A549 (cell line): ENCODE results near the gene TMEM8B. TPM values are rescaled to one million over a fixed set of nuclear protein-coding genes. Genes with fewer than 3 reads are reported as not detected.

Experiments
- ATAC-seq, 2 experiments: fragments of 200-7000 bp in 1 of 2; fragments of >200 bp in 1 of 2; cut with Nextera tagmentation in 1 of 2; cut with Tn5 transposase in 1 of 2; 3 replicates each; pipeline versions ENCODE4 v1.8.0 to v1.9.1; 2018 to 2020; ENCODE audit warnings: mild to moderate bottlenecking in 1 of 2, moderate library complexity in 1 of 2
- CTCF ChIA-PET: fragments of 300-600 bp; sonication (Branson Sonifier 250); formaldehyde crosslinking; extraction: SDS; loops from one replicate; lab custom pipeline; 2021; ENCODE audit warnings: antibody characterized with exemption, inconsistent platforms; lab: Yijun Ruan, JAX
- POLR2A ChIA-PET: fragments of 350-600 bp; formaldehyde crosslinking; extraction: SDS; loops from one replicate; lab custom pipeline; 2021; ENCODE audit warnings: antibody characterized with exemption, inconsistent platforms; lab: Yijun Ruan, JAX
- DNase-seq, 2 experiments: peaks; one replicate each; pipeline versions ENCODE4 v3.0.0 to v3.0.0-alpha.2; 2011 to 2016; ENCODE audit warnings: low read depth in 1 of 2, low spot score in 1 of 2
- FAIRE-seq: peaks from 2 replicates; lab custom pipeline; 2011; peaks lifted over from hg19 to GRCh38; lab: Jason Lieb, UNC
- H3K27ac ChIP-seq, 2 experiments: fragments of >200 bp; sonication (Bioruptor Twin); formaldehyde crosslinking; 3 replicates each; pipeline ENCODE4 v1.5.1; 2016 to 2017
- H3K4me1 ChIP-seq: fragments of >200 bp; sonication (Bioruptor Twin); formaldehyde crosslinking; 3 replicates; pipeline ENCODE4 v1.6.1; 2016
- H3K4me2 ChIP-seq: fragments of >200 bp; sonication (Bioruptor Twin); formaldehyde crosslinking; 3 replicates; pipeline ENCODE4 v1.6.1; 2016
- H3K4me3 ChIP-seq: fragments of >200 bp; sonication (Bioruptor Twin); formaldehyde crosslinking; 3 replicates; pipeline ENCODE4 v1.5.1; 2016
- H3K9me3 ChIP-seq: fragments of >200 bp; sonication (Bioruptor Twin); formaldehyde crosslinking; 3 replicates; pipeline ENCODE4 v1.6.1; 2016
- ATOH8 ChIP-seq: fragments of 250-450 bp; sonication (Bioruptor Pico); IDR thresholded peaks from 2 replicates; pipeline ENCODE4 v1.5.0; 2020; ENCODE audit warnings: low read depth, mild to moderate bottlenecking, moderate library complexity
- BCL3 ChIP-seq: fragments of >200 bp; sonication (Bioruptor Twin); formaldehyde crosslinking; IDR thresholded peaks from 3 replicates; pipeline ENCODE4 v1.6.1; 2016
- CBX8 ChIP-seq: fragments of 200-600 bp; sonication (generic); IDR thresholded peaks from 2 replicates; pipeline ENCODE4 v1.6.1; 2016
- CEBPB ChIP-seq, 2 experiments: fragments of >200 bp in 1 of 2; sonication (Bioruptor Twin) in 1 of 2; formaldehyde crosslinking in 1 of 2; IDR thresholded peaks; 2 replicates each; pipeline ENCODE4 v1.6.1; 2012 to 2016
- CHD4 ChIP-seq: fragments of 200-600 bp; sonication (generic); IDR thresholded peaks from 2 replicates; pipeline ENCODE4 v1.6.1; 2016; ENCODE audit warnings: antibody characterized with exemption, mild to moderate bottlenecking, borderline replicate concordance
- E2F6 ChIP-seq: IDR thresholded peaks from 2 replicates; pipeline ENCODE4 v1.6.1; 2012; ENCODE audit warnings: low read depth, borderline replicate concordance
- EHF ChIP-seq: fragments of 250-450 bp; sonication (Bioruptor Pico); IDR thresholded peaks from 2 replicates; pipeline ENCODE4 v1.5.0; 2020; ENCODE audit warnings: mild to moderate bottlenecking
- EP300 ChIP-seq, 2 experiments: fragments of >200 bp; sonication (Bioruptor Twin); formaldehyde crosslinking; IDR thresholded peaks; 2 replicates in 1 of 2; 3 replicates in 1 of 2; pipeline ENCODE4 v1.6.1; 2016 to 2017
- FOSL2 ChIP-seq, 2 experiments: fragments of 450-650 bp in 1 of 2; fragments of >200 bp in 1 of 2; sonication (Bioruptor Twin) in 1 of 2; formaldehyde crosslinking; IDR thresholded peaks; 2 replicates each; pipeline versions ENCODE4 v1.5.0 to v1.6.1; 2016 to 2020; ENCODE audit warnings: mild to moderate bottlenecking in 1 of 2, moderate library complexity in 1 of 2
- FOXS1 ChIP-seq: fragments of 250-450 bp; sonication (Bioruptor Pico); IDR thresholded peaks from 2 replicates; pipeline ENCODE4 v1.5.0; 2020; ENCODE audit warnings: mild to moderate bottlenecking, moderate library complexity
- GATA3 ChIP-seq: IDR thresholded peaks from 2 replicates; pipeline ENCODE4 v1.6.1; 2012; ENCODE audit warnings: borderline replicate concordance
- HEYL ChIP-seq: fragments of 250-450 bp; sonication (Bioruptor Pico); IDR thresholded peaks from 2 replicates; pipeline ENCODE4 v1.8.0; 2021; ENCODE audit warnings: mild to moderate bottlenecking, moderate library complexity
- HOXA7 ChIP-seq: fragments of 250-450 bp; sonication (Bioruptor Pico); IDR thresholded peaks from 2 replicates; pipeline ENCODE4 v1.5.0; 2020; ENCODE audit warnings: mild to moderate bottlenecking, moderate library complexity
- HOXB13 ChIP-seq: fragments of 250-450 bp; sonication (Bioruptor Pico); IDR thresholded peaks from 2 replicates; pipeline ENCODE4 v1.5.0; 2020; ENCODE audit warnings: low read depth, mild to moderate bottlenecking, moderate library complexity
- JUN ChIP-seq, 2 experiments: fragments of >200 bp; sonication (Bioruptor Twin); formaldehyde crosslinking; IDR thresholded peaks; 2 replicates in 1 of 2; 3 replicates in 1 of 2; pipeline ENCODE4 v1.6.1; 2016 to 2017
- JUNB ChIP-seq: fragments of >200 bp; sonication (Bioruptor Twin); formaldehyde crosslinking; IDR thresholded peaks from 2 replicates; pipeline ENCODE4 v1.6.1; 2016
- KDM5A ChIP-seq: fragments of 200-600 bp; sonication (generic); IDR thresholded peaks from 2 replicates; pipeline ENCODE4 v1.6.1; 2016; ENCODE audit warnings: antibody characterized with exemption, mild to moderate bottlenecking
- MAFK ChIP-seq: fragments of 450-650 bp; IDR thresholded peaks from 2 replicates; pipeline ENCODE4 v1.6.1; 2014; ENCODE audit not compliant: partially characterized antibody
- MAZ ChIP-seq: fragments of 150-350 bp; IDR thresholded peaks from 2 replicates; pipeline ENCODE4 v1.6.1; 2014; ENCODE audit warnings: antibody characterized with exemption, low read depth, low read length, borderline replicate concordance
- MYC ChIP-seq: IDR thresholded peaks from 2 replicates; pipeline ENCODE4 v1.6.1; 2012; ENCODE audit warnings: mild to moderate bottlenecking, inconsistent platforms, low read length, improper control_type of control experiment, borderline replicate concordance
- NPAS2 ChIP-seq: fragments of 250-450 bp; sonication (Bioruptor Pico); IDR thresholded peaks from 2 replicates; pipeline ENCODE4 v1.8.0; 2022; ENCODE audit warnings: mild to moderate bottlenecking, moderate library complexity, borderline replicate concordance
- NR3C1 ChIP-seq: fragments of >200 bp; sonication (Bioruptor Twin); formaldehyde crosslinking; IDR thresholded peaks from 3 replicates; pipeline ENCODE4 v1.6.1; 2017
- POLR2AphosphoS2 ChIP-seq: conservative IDR thresholded peaks from 2 replicates; pipeline ENCODE4 v1.6.1; 2012; ENCODE audit warnings: low read length, improper control_type of control experiment, inconsistent platforms
- RFX5 ChIP-seq: fragments of 450-650 bp; IDR thresholded peaks from 2 replicates; pipeline ENCODE4 v1.7.1; 2014; ENCODE audit warnings: antibody characterized with exemption, mild to moderate bottlenecking, moderate library complexity
- WGBS: methylation state at CpG from one replicate; pipeline ENCODE4 v1.1.6; 2017; ENCODE audit errors: missing lambda C conversion rate; 5-methylcytosine and 5-hydroxymethylcytosine counted together
- polyA plus RNA-seq, 4 experiments: library from polyadenylated mRNA; depleted of rRNA in 3 of 4; stranded (reverse); fragments of >200 nt; fragmentation: RNase III in 1 of 4; extraction: RNeasy Plus Mini Kit Qiagen cat#74134 plus additional on column Dnase treatment in 1 of 4; gene quantifications; 2 replicates in 3 of 4; 3 replicates in 1 of 4; pipeline ENCODE4 v1.2.3, GENCODE V29; 2011 to 2017
- TF ChIP-seq, protein P1 (sequence below): fragments of >200 bp; sonication (Bioruptor Twin); formaldehyde crosslinking; IDR thresholded peaks from 2 replicates; pipeline ENCODE4 v1.6.1; 2016

Gene TMEM8B
- polyA plus RNA-seq, 2 of the 4 experiments (the other 2 are of a cell fraction): 1.8 to 2.2 TPM

- FAIRE-seq: no peak
- TF ChIP-seq E2F6: no peak
- no peak for TF ChIP-seq FOXS1
- no peak for TF ChIP-seq HOXB13 (CRISPR knock-in tag)
- TF ChIP-seq MAZ: no peak
- no peak for TF ChIP-seq EP300 (IDR thresholded peaks at IDR 0.05)
- no peak for TF ChIP-seq NPAS2
- TF ChIP-seq HOXA7: no peak
- TF ChIP-seq, protein P1, sequence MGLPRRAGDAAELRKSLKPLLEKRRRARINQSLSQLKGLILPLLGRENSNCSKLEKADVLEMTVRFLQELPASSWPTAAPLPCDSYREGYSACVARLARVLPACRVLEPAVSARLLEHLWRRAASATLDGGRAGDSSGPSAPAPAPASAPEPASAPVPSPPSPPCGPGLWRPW: no peak
- TF ChIP-seq MYC: no peak
- TF ChIP-seq MAFK: no peak
- TF ChIP-seq, all 56 proteins: peak for 0
- no peak overlapping the region for H3K4me3 ChIP-seq
- CTCF ChIA-PET: interaction anchor here (1.0 to 9.2 kb wide), 7 partner anchors 16 to 112 kb away, joined by 3 to 59 read pairs (median 4); partner anchors contain the start of genes FAM221B, OR13J1 and TMEM8B
- POLR2A ChIA-PET: no interaction called here
- H3K4me1 ChIP-seq: peaks cover 13% of the 10 kb centered on the region
- WGBS: 72% methylated on average over 3 of the region's 3 CpGs
- no peaks in the 10 kb centered on the region for H3K9me3 ChIP-seq
- ATAC-seq: no peak
- no peak overlapping the region for H3K4me2 ChIP-seq
- no peak overlapping the region for H3K27ac ChIP-seq
- DNase-seq: no peak
Measured at GRCh38 chr9:35842795-35843194, 13.8 kb downstream of the TMEM8B start.

DNA sequence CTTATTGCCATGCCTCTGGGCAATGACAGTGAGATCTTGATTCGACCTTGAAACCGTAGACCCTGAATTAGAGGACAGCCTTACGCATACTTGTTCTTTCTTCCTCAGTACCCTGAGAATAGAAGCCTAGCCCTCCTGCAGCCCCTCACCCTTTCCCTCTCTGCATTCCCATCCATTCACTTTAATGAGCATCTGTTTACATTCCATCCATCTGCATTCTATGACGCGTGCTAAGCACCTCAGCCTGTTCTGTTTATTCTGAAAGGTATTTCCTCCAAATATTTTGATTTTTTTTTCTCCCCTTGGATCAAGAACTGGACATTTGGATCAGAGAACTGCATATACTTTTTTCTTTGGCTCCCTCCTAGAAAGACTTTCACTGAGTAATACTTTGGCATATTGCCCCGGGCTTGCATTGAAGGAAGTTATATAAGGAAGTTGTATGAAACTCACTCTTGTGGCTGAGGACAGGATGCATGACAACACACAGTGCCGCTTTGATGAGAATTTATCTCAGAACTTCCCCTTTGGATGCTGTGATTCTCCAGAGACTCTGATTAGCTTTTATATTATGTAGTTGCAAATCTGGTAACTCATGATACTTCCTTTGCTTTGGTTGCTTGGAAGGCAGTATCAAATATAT is 15.7 kb downstream of the TMEM8B start:
- FAIRE-seq (no peak), ATAC-seq (peak in 1 of 2 experiments; percentile 55; a peak in 3 of 6 replicates), DNase-seq (peak in 1 of 2 experiments; percentile 56)
- peak overlapping the region; percentile 31; the same call in 2 of the 3 replicates for H3K4me2 ChIP-seq
- H3K27ac ChIP-seq: no peak overlapping the region
- no peaks in the 10 kb centered on the region for H3K9me3 ChIP-seq
- POLR2A ChIA-PET: no interaction called here
- H3K4me3 ChIP-seq: no peak overlapping the region
- TF ChIP-seq HOXB13 (CRISPR knock-in tag) (no peak), MAZ (no peak), KDM5A (no peak), ATOH8 (CRISPR knock-in tag) (no peak), FOSL2 (IDR thresholded peaks at IDR 0.05) (no peak), FOSL2 (CRISPR knock-in tag; IDR thresholded peaks at IDR 0.05) (no peak), POLR2AphosphoS2 (no peak), CBX8 (no peak), MAFK (no peak), MYC (no peak), NR3C1 (no peak), RFX5 (no peak), GATA3 (no peak), CEBPB (IDR thresholded peaks at IDR 0.05) (no peak), HEYL (CRISPR knock-in tag) (no peak), BCL3 (no peak), JUNB (no peak), EHF (CRISPR knock-in tag) (no peak), JUN (IDR thresholded peaks at IDR 0.05) (no peak), CHD4 (no peak)
- CTCF ChIA-PET: interaction anchor here (0.7 to 4.3 kb wide), 8 partner anchors 11 to 101 kb away, joined by 3 to 19 read pairs (median 4); no protein-coding TSS in a partner anchor
- WGBS: 61% methylated on average over 7 of the region's 7 CpGs
- peaks cover 13% of the 10 kb centered on the region for H3K4me1 ChIP-seq
